WTC11 (cell line): ENCODE data around the gene KRTAP10-9.

Source experiments
- ATF2 ChIP-seq: sonication (generic); formaldehyde crosslinking; IDR thresholded peaks from 2 replicates; pipeline ENCODE4 v1.8.1; 2022; ENCODE audit warnings: low read depth, missing genetic modification reagents, borderline replicate concordance
- CTCF ChIP-seq: fragments of 200-600 bp; IDR thresholded peaks from 2 replicates; pipeline ENCODE4 v1.8.0; 2022; ENCODE audit warnings: antibody characterized with exemption
- GABPB1 ChIP-seq: sonication (generic); formaldehyde crosslinking; IDR thresholded peaks from 2 replicates; pipeline ENCODE4 v1.8.1; 2023; ENCODE audit warnings: mild to moderate bottlenecking, missing genetic modification reagents
- TF ChIP-seq, protein P1 (sequence below): sonication (generic); formaldehyde crosslinking; IDR thresholded peaks from 2 replicates; pipeline ENCODE4 v1.8.0; 2022; ENCODE audit warnings: mild to moderate bottlenecking, missing genetic modification reagents

- TF ChIP-seq, protein P1, sequence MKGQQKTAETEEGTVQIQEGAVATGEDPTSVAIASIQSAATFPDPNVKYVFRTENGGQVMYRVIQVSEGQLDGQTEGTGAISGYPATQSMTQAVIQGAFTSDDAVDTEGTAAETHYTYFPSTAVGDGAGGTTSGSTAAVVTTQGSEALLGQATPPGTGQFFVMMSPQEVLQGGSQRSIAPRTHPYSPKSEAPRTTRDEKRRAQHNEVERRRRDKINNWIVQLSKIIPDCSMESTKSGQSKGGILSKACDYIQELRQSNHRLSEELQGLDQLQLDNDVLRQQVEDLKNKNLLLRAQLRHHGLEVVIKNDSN (CRISPR knock-in tag) = no peak
- no peak for TF ChIP-seq GABPB1 (CRISPR knock-in tag)
- TF ChIP-seq CTCF = no peak
- no peak for TF ChIP-seq ATF2
Observed at GRCh38 chr21:44599264-44600029, 27.4 kb upstream of the KRTAP10-9 start.
